ENCODE results near the gene RPLP1.

The RPLP1 gene

DNA sequence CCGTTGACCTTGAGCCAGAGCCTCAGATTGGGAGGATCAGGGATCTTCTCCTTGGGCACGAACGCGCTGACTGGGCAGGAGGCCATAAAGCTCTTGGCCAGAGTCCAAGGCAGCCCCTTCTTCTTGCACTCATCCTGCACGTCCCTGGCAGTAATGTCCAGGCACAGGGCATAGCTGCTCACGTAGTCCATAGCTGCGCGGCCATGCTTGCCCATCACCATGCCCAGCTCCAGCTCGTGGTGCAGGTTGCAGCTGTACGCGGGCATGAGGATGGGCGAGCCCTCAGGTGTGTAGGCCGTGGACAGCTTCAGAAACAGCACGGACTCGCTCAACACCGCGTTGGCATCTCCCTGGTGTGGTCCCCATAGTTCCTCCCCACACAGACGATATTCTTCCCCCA lies 17.9 kb upstream of the RPLP1 start:
- Histone ChIP-seq H3K79me2 (ENCODE audit: insufficient read depth, low read length) (0 out of 2 replicates have a peak, but pooled peaks cover 3% of the 10 kb centered on the region), H3K4me1 (ENCODE audit: insufficient read depth, low read length) (no peaks in the 10 kb centered on the region), H3K27me3 (ENCODE audit: insufficient read depth, low read length, poor library complexity) (no peaks in the 10 kb centered on the region), H3K4me2 (ENCODE audit: insufficient read depth, low read length) (no peak overlapping the region), H3K9ac (ENCODE audit: low read depth, low read length) (no peak overlapping the region), H3K27ac (ENCODE audit: low read length) (no peak overlapping the region), H3K4me3 (ENCODE audit: low read depth in 1 of 2, low read length in 2 of 2) (no peak overlapping the region), H3K9me3 (ENCODE audit: insufficient read depth, low read length, severe bottlenecking) (no peaks in the 10 kb centered on the region), H4K20me1 (ENCODE audit: insufficient read depth, low read length) (no peaks in the 10 kb centered on the region), H2AFZ (ENCODE audit: low read depth, low read length) (no peak overlapping the region), H3K36me3 (ENCODE audit: insufficient read depth, low read length) (peaks cover 91% of the 10 kb centered on the region)
- ATAC-seq (ENCODE audit: insufficient read depth, low read depth) (no peak), DNase-seq (no peak)
- TF ChIP-seq, protein P1, sequence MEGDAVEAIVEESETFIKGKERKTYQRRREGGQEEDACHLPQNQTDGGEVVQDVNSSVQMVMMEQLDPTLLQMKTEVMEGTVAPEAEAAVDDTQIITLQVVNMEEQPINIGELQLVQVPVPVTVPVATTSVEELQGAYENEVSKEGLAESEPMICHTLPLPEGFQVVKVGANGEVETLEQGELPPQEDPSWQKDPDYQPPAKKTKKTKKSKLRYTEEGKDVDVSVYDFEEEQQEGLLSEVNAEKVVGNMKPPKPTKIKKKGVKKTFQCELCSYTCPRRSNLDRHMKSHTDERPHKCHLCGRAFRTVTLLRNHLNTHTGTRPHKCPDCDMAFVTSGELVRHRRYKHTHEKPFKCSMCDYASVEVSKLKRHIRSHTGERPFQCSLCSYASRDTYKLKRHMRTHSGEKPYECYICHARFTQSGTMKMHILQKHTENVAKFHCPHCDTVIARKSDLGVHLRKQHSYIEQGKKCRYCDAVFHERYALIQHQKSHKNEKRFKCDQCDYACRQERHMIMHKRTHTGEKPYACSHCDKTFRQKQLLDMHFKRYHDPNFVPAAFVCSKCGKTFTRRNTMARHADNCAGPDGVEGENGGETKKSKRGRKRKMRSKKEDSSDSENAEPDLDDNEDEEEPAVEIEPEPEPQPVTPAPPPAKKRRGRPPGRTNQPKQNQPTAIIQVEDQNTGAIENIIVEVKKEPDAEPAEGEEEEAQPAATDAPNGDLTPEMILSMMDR (IDR thresholded peaks at IDR 0.05; ENCODE audit: borderline replicate concordance, extremely low read depth, low read length, poor library complexity, severe bottlenecking) = no peak
- no peak for TF ChIP-seq EZH2 (IDR thresholded peaks at IDR 0.05; ENCODE audit: borderline replicate concordance, low read depth, low read length, severe bottlenecking)

DNA sequence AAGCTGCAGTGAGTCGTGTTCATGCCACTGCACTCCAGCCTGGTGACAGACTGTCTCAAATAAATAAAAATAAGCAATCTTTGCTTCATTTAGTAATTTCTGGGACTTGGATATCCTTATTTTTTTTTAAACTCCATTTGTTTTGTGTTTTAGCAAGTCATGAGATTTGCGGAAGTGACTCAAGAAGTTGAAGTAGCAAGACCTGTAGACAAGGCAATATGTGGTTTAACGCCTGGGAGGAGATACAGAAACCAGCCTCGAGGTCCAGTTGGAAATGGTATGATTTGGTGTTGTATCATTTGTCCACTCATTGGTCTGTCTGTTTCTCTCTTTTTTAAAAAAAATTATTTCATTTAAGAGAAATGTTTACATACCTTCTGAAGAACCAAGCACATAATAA lies 16.6 kb upstream of the RPLP1 start:
- peaks cover 91% of the 10 kb centered on the region for H3K36me3 ChIP-seq (ENCODE audit: insufficient read depth, low read length)

DNA sequence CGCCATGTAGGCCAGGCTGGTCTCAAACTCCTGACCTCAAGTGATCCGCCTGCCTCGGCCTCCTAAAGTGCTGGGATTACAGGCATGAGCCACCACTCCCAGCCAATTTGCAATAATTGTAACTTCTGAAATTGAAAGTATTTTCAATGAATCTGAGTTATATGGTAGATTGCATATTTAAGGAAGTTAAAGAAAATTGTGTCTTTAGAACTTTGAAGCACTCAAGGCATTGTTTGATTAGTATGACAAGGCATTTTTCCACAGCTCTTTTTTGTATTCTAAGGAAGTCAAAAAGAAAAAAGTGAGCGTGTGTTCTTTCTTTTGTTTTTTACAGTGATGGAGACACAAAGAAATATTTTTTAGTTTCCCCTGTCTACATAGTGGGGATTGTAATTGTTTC lies 15.7 kb upstream of the RPLP1 start:
- no peak for ATAC-seq (ENCODE audit: insufficient read depth, low read depth)
- peaks cover 92% of the 10 kb centered on the region for H3K36me3 ChIP-seq (ENCODE audit: insufficient read depth, low read length)

More for the DNA sequence above, 16.6 kb upstream of the RPLP1 start:
- Histone ChIP-seq H3K79me2 (ENCODE audit: insufficient read depth, low read length) (0 out of 2 replicates have a peak, but pooled peaks cover 3% of the 10 kb centered on the region), H3K9me3 (ENCODE audit: insufficient read depth, low read length, severe bottlenecking) (no peaks in the 10 kb centered on the region), H3K4me3 (ENCODE audit: low read depth in 1 of 2, low read length in 2 of 2) (no peak overlapping the region), H4K20me1 (ENCODE audit: insufficient read depth, low read length) (no peaks in the 10 kb centered on the region), H3K4me1 (ENCODE audit: insufficient read depth, low read length) (no peaks in the 10 kb centered on the region), H3K4me2 (ENCODE audit: insufficient read depth, low read length) (no peak overlapping the region), H3K27ac (ENCODE audit: low read length) (no peak overlapping the region), H3K9ac (ENCODE audit: low read depth, low read length) (no peak overlapping the region), H2AFZ (ENCODE audit: low read depth, low read length) (no peak overlapping the region), H3K27me3 (ENCODE audit: insufficient read depth, low read length, poor library complexity) (no peaks in the 10 kb centered on the region)
- no peak for ATAC-seq (ENCODE audit: insufficient read depth, low read depth)
- no peak for DNase-seq
- no peak for TF ChIP-seq EZH2 (IDR thresholded peaks at IDR 0.05; ENCODE audit: borderline replicate concordance, low read depth, low read length, severe bottlenecking)
- TF ChIP-seq, protein P1 (IDR thresholded peaks at IDR 0.05; ENCODE audit: borderline replicate concordance, extremely low read depth, low read length, poor library complexity, severe bottlenecking) = no peak

More for the DNA sequence above, 15.7 kb upstream of the RPLP1 start:
- no peaks in the 10 kb centered on the region for H3K27me3 ChIP-seq (ENCODE audit: insufficient read depth, low read length, poor library complexity)
- TF ChIP-seq, protein P1 (IDR thresholded peaks at IDR 0.05; ENCODE audit: borderline replicate concordance, extremely low read depth, low read length, poor library complexity, severe bottlenecking) = no peak
- TF ChIP-seq EZH2 (IDR thresholded peaks at IDR 0.05; ENCODE audit: borderline replicate concordance, low read depth, low read length, severe bottlenecking) = no peak
- H3K4me1 ChIP-seq (ENCODE audit: insufficient read depth, low read length) = no peaks in the 10 kb centered on the region
- DNase-seq = no peak
- H3K79me2 ChIP-seq (ENCODE audit: insufficient read depth, low read length) = 0 out of 2 replicates have a peak, but pooled peaks cover 3% of the 10 kb centered on the region
- H4K20me1 ChIP-seq (ENCODE audit: insufficient read depth, low read length) = no peaks in the 10 kb centered on the region
- no peaks in the 10 kb centered on the region for H3K9me3 ChIP-seq (ENCODE audit: insufficient read depth, low read length, severe bottlenecking)
- no peak overlapping the region for H3K9ac ChIP-seq (ENCODE audit: low read depth, low read length)
- H3K4me2 ChIP-seq (ENCODE audit: insufficient read depth, low read length) = no peak overlapping the region
- no peak overlapping the region for H2AFZ ChIP-seq (ENCODE audit: low read depth, low read length)
- H3K27ac ChIP-seq (ENCODE audit: low read length) = no peak overlapping the region
- no peak overlapping the region for H3K4me3 ChIP-seq (ENCODE audit: low read depth in 1 of 2, low read length in 2 of 2)
